ES-I3 (cell line): ENCODE measurements around the gene FOXRED2.
A peak's percentile ranks its signal among the peaks of the same experiment; 100 is the strongest.
"Not testable (repeated sequence)": the region's sequence is repeated elsewhere in the genome, so short reads cannot be mapped to it uniquely, and the experiment has no call there.

Source experiments
- H3K36me3 ChIP-seq: 2 replicates; pipeline ENCODE4 v1.6.1; 2013; ENCODE audit warnings: mild to moderate bottlenecking, low read length, control low read depth, moderate library complexity; ENCODE audit not compliant: insufficient read depth
- H3K4me1 ChIP-seq: 2 replicates; pipeline ENCODE4 v1.6.1; 2013; ENCODE audit warnings: mild to moderate bottlenecking, control low read depth, low read length; ENCODE audit not compliant: insufficient read depth
- H3K9ac ChIP-seq: 2 replicates; pipeline ENCODE4 v1.6.1; 2013; ENCODE audit warnings: low read depth, mild to moderate bottlenecking, low read length, moderate library complexity
- H3K9me3 ChIP-seq: 2 replicates; pipeline ENCODE4 v1.6.1; 2013; ENCODE audit warnings: mild to moderate bottlenecking, low read length, moderate library complexity; ENCODE audit not compliant: control insufficient read depth, insufficient read depth

FOXRED2 gene

DNA sequence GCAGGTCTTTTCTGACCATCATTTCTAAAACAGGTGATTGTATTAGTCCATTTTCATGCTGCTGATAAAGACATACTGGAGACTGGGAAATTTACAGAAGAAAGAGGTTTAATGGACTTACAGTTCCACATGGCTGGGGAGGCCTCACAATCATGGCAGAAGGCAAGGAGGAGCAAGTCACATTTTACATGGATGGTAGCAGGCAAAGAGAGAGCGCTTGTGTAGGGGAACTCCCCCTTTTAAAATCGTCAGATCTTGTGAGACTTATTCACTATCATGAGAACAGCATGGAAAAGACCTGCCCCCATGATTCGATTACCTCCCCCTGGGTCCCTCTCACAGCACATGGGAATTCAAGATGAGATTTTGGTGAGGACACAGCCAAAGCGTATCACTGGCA lies 26.5 kb upstream of the FOXRED2 start:
- H3K4me1 ChIP-seq, H3K36me3 ChIP-seq, H3K9ac ChIP-seq, H3K9me3 ChIP-seq: not testable (repeated sequence)

DNA sequence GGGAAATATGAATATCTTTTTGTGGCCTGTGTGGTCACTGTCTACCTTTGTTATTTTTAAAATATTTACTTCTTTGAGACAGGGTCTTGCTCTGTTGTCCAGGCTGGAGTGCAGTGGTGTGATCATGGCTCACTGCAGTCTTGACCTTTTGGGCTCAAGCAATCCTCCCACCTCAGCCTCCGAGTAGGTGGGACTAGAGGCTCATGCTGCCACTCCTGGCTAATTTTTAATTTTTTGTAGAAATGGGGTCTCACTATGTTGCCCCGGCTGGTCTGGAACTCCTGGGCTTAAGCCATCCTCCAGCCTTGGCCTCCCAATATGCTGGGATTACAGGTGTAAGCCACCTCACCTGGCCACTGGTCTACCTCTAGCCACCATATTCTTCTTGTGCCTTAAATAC lies 25.6 kb upstream of the FOXRED2 start:
- H3K9me3 ChIP-seq = no peaks in the 10 kb centered on the region; the same call in 1 of the 2 replicates
- H3K4me1 ChIP-seq = peaks cover 5% of the 10 kb centered on the region; the same call in 1 of the 2 replicates
- H3K36me3 ChIP-seq = no peaks in the 10 kb centered on the region
- H3K9ac ChIP-seq = no peak overlapping the region

DNA sequence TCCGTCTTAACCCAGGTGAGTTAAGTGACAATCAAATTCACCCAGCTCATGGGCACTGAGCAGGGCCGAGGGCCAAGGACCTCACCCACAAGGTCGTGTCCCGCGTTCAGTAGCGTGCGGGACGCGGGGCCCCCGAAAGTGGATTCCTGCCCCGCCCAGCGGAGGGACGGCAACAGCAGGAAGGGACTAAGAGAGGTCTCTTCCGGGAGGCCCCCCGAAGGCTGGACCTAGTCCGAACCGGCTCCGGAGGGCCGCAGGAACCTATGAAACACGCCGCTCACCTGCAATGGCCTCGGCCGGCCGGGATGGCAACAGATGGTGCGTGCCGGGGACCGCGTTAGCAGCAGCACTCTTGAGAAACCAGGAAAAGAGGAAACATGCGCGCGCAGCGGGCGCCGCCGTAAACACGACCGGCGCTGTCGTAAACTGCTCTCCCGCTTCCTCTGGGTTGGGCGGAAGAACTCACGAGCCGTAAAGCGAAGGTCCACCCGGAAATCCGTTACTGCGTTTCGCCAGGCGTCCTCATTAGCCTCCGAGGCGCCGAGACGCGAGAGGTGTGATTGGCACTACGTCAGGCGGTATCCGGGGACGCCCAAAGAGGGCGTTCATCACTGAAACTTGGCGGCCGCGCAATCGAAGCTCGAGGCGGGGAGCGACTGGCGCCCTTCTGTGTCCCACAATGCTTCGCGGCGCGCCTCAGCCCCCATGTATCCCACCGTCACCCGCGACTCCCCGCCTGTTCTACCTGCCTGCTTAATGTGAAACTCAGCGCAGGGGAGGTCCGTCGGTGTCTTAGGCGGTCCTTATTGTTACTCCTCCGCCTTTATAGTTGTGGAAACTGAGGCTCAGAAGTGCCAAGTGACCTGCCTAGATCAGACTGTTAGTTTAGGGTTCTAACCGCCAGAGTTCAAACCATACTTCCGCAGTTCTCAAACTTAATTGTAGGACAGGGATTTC lies 22.2 kb upstream of the FOXRED2 start, which contains the start of gene EIF3D:
EIF3D (minus strand) TSS at position 372 of the 957 bp plus-strand sequence. CDS start 3,045 bp downstream, outside the sequence.
- Histone ChIP-seq H3K36me3 (peaks cover 18% of the 10 kb centered on the region), H3K9me3 (no peaks in the 10 kb centered on the region; the same call in 1 of the 2 replicates), H3K9ac (peak within 1 kb of the TSS; percentile 96), H3K4me1 (peaks cover 5% of the 10 kb centered on the region; the same call in 1 of the 2 replicates)

DNA sequence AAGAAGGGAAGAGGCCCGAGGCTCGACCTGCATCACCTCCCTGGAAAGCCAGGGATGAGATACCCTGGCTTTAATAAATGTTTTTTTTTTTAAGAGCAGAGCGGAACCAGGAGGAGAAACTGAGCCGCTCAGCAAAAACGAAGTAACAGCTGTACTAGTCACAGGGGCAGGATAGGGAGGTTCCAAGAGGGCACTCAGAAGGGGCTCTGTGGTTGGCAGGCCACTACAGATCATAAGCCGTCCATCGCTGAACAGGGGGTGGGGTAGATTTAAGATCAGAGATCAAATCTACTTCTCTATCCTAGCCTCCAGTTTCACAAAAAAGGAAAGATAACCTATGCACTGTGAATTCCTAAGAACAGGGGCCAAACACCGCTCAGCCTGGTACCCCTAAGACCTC lies 21.5 kb upstream of the FOXRED2 start:
- H3K9me3 ChIP-seq = no peaks in the 10 kb centered on the region; the same call in 1 of the 2 replicates
- H3K4me1 ChIP-seq = peaks cover 5% of the 10 kb centered on the region; the same call in 1 of the 2 replicates
- H3K36me3 ChIP-seq = peaks cover 25% of the 10 kb centered on the region
- peak overlapping the region; percentile 96 for H3K9ac ChIP-seq

DNA sequence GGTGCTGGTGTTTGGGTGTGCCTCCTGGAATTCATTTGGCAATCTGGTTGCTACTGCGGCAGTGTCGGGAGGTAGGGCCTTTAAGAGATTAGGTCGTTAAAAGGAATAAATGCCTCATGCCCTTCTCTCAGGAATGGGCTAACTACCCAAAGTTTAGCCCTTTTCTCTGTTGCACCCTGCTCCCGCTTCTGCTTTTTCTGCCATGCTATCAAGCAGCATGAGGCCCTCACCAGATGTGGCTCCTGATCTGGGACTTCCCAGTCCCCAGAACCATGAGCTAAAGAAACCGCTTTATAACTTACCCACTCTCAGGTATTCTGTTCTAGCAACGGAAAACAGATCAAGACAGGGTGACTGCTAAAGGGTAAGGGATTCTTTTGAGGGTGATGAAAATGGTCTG lies 15.8 kb upstream of the FOXRED2 start:
- H3K9ac ChIP-seq = no peak overlapping the region

DNA sequence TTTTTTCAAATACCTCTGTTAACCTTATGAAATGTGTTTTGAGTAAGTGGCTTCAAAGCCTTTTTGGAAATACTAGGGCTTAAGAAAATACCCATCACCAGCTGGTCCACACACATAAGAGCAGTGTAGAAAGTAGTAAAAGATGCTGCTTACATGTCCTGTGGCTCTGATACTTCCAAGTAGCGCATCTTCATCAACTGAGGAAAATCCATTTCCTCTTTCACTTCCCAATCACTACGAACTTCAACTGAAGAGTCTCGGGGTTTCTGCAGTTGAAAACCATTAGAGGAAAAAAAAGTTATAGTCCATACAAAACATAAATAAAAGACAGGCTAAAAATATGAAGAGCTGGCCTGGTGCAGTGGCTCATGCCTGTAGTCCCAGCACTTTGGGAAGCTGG lies 13.6 kb upstream of the FOXRED2 start:
- H3K4me1 ChIP-seq = no peaks in the 10 kb centered on the region
- no peaks in the 10 kb centered on the region for H3K9me3 ChIP-seq
- H3K36me3 ChIP-seq = peaks cover 78% of the 10 kb centered on the region
- H3K9ac ChIP-seq = no peak overlapping the region

More for the DNA sequence above, 15.8 kb upstream of the FOXRED2 start:
- Histone ChIP-seq H3K4me1 (no peaks in the 10 kb centered on the region), H3K36me3 (peaks cover 70% of the 10 kb centered on the region), H3K9me3 (no peaks in the 10 kb centered on the region)

DNA sequence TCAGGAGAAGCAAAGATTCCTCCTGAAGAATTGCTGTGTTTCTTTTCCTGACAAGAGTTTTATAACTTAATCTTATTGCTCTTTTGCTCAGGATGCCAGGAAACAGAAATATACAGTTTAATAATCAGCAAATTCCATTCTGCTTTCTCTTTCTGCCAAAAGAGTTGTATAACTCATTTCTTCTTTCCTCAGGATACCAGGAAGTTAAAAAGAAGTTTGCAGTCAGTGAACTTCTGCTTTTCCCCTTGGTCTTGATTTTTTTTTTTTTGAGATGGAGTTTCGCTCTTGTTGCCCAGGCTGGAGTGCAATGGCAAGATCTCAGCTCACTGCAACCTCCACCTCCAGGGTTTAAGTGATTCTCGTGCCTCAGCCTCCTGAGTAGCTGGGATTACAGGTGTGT lies 13.1 kb upstream of the FOXRED2 start:
- H3K9me3 ChIP-seq, H3K4me1 ChIP-seq, H3K9ac ChIP-seq: not testable (repeated sequence)
- H3K36me3 ChIP-seq = peaks cover 75% of the 10 kb centered on the region

DNA sequence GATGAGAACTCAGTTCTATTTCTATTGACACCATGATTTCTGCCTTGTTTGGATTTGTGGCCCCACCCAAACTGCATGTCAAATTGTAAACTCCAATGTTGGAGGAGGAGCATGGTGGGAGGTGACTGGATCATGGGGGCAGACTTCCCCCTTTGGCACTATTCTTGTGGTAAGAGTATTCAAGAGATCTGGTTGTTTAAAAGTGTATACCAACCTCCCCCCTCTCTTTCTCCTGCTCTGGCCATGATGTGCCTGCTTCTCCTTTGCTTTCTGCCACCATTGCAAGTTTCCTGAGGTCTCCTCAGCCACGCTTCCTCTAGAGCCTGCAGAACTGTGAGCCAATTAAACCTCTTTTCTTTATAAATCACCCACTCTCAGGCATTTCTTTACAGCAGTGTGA lies 7.9 kb upstream of the FOXRED2 start:
- no peak overlapping the region for H3K9ac ChIP-seq
- H3K4me1 ChIP-seq = no peaks in the 10 kb centered on the region
- peaks cover 75% of the 10 kb centered on the region for H3K36me3 ChIP-seq
- no peaks in the 10 kb centered on the region for H3K9me3 ChIP-seq

DNA sequence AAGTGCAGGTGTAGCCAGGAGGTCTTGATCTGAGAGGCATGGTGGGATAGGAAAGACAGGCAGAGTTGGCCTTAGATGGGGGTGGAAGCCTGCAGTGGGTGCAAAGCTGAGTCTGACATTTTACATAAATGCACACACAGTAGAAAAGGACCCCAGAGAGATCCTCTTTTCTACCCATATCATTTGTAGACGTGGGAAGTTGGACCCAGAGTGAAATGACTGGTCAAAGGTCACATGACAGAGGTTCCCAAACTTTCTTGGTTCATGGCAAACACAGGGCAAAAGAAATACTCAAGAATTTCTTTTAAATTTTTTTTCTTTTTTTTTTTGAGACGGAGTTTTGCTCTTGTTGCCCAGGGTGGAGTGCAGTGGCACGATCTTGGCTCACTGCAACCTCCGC lies 6.2 kb upstream of the FOXRED2 start:
- Histone ChIP-seq H3K4me1 (no peaks in the 10 kb centered on the region), H3K9ac (no peak overlapping the region), H3K36me3 (peaks cover 59% of the 10 kb centered on the region), H3K9me3 (no peaks in the 10 kb centered on the region)

DNA sequence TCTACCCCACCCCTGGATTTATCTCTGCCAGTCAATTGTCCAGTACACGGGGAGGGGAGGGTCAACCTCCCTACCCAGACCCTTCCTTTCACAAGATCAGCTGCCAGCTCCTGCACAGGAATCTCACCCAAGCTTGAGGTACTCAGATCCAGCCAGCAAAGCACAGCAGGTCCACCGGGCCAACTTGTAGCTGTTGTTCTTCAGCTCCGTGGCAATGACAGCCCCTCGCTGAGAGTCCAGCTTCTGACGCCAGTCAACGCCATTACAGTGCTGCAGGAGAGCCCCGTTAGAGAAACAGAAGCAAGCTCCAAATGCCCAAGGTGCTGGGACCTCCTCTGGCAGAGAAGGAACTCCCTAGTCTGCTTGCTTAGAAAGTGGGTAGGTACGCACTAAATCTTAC lies 5.5 kb upstream of the FOXRED2 start:
- H3K4me1 ChIP-seq = no peaks in the 10 kb centered on the region
- no peak overlapping the region for H3K9ac ChIP-seq
- H3K36me3 ChIP-seq = peaks cover 52% of the 10 kb centered on the region
- H3K9me3 ChIP-seq = no peaks in the 10 kb centered on the region; the same call in 1 of the 2 replicates

DNA sequence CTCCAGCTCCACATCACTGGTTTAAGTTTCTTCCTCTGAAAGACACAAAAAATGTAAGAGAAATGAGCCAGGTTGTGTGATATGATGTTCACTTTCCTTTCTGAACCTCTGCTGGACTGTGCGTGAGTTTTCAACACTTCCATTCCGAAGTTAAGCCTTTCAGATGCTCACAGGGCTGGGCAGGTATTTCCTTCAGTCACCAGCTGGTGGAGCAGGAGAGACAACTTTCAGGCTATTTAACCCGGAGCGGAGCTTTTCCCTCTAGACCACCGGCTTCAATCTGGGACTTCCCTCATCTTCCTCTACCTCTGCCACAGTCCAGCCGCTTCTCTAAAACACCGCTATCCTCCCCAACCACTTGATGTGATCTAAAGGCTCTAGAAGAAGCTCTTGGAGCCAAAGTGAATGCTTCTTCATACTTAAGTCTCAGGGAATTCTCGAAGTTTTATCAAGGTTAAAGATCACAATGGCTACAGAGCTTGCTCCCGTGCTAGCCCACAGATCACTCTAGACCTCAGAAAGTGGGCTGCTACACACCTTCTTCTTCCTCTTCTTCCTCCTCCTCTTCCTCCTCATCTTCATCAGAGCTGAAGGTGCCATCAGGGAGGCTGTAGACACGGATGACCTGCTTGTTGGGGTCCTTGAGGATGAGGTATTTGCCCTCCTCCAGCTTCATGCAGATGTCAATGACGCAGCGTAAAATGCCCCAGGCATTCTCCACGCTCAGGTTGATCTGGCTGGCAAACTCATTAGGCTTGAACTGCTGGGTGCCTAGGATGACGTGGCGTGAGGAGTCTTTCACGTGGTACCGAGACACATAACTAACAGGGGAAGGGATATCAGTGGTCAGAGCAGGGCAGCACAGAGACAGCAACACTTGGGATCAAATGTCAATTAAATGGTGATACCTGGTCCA lies 4.4 kb upstream of the FOXRED2 start:
- no peak overlapping the region for H3K9ac ChIP-seq
- H3K36me3 ChIP-seq = peaks cover 45% of the 10 kb centered on the region
- H3K9me3 ChIP-seq = no peaks in the 10 kb centered on the region; the same call in 1 of the 2 replicates
- H3K4me1 ChIP-seq = no peaks in the 10 kb centered on the region

DNA sequence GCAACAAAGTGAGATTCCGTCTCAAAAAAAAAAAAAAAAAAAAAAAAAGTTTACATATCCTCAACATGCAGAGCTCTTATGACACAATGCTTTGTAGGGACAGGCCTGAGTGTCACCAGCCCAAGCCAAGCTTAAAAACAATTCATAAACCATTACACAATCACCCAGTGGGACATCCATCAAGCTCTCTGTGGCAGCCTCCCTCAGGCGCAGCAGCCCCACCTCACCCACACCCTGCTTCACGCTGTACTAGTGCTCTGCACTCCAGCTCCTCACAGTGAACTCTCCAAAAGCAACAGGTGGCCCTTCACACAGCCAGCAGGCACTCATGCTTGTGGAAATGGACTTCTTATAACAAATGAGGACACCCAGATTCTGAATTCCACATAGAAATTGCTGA lies 3.5 kb upstream of the FOXRED2 start:
- H3K9me3 ChIP-seq = no peaks in the 10 kb centered on the region; the same call in 1 of the 2 replicates
- H3K36me3 ChIP-seq = peaks cover 43% of the 10 kb centered on the region
- H3K9ac ChIP-seq = no peak overlapping the region
- no peaks in the 10 kb centered on the region for H3K4me1 ChIP-seq

DNA sequence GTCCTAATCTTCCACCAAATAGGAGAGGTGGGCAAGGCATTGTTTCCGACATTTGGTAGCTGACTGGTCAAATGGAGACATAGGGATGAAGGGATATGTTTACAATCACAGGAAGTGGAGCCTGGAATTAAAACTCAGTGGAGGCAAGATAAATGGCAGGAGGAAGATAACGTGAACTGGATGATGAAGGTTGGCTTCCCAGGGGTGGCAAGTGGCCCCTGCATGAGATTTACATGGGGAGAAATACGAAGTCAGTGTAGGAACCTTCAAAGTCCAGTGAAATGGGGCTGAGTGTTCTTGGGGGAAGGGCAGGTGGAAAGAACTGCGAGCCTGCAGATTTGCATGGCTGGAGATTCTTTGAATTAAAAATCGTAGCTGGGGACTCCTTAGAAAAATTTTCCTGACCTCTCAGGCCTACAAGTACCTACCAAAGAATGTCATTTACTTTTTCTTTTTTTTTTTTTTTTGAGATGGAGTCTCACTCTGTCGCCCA lies 724 bp upstream of the FOXRED2 start:
- Histone ChIP-seq H3K9me3 (no peaks in the 10 kb centered on the region; the same call in 1 of the 2 replicates), H3K9ac (peak overlapping the region; percentile 58), H3K36me3 (peaks cover 21% of the 10 kb centered on the region), H3K4me1 (no peaks in the 10 kb centered on the region)

DNA sequence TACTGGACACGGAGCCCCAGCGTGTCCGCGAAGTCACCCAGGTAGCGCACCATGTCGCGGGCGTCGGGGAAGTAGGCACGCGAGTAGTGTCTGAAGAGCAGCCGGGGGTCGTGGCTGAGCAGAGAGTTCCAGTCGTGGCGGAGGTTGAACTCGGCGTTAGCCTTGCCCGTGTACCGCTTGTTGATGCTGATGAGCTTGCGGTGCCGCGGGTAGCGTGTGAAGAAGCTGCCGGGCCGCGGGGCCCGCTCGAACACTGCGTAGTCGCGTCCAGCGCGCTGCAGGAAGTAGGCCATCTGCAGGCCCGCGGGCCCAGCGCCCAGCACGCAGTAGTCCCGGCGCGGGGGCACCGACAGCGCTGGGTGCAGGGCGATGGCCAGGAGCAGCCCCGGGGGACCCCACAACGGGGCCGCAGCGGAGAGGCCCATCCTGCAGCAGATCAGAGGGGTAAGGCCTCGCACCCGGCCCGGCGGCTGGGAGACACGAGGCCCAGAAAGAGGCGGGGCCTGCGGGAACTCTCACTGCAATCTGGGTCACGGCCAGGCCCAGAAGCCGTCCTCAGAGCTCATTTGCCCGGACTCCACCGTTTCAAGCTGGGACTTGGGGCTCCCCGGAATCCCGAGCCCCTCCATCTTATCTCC lies 723 bp downstream of the FOXRED2 start:
- Histone ChIP-seq H3K9ac (peak overlapping the region; percentile 58), H3K36me3 (peaks cover 9% of the 10 kb centered on the region), H3K9me3 (no peaks in the 10 kb centered on the region; the same call in 1 of the 2 replicates), H3K4me1 (no peaks in the 10 kb centered on the region)
